ENCODE results near the gene CDADC1. TPM values are rescaled to one million over a fixed set of nuclear protein-coding genes. Genes with fewer than 3 reads are reported as not detected.

Gene CDADC1
- total and polyA plus RNA-seq, 10 of the 15 experiments (the other 5 are each of a cell fraction or from before 2014, with no cell fraction given): 2.6 to 7.3 (median 5.2) TPM

DNA sequence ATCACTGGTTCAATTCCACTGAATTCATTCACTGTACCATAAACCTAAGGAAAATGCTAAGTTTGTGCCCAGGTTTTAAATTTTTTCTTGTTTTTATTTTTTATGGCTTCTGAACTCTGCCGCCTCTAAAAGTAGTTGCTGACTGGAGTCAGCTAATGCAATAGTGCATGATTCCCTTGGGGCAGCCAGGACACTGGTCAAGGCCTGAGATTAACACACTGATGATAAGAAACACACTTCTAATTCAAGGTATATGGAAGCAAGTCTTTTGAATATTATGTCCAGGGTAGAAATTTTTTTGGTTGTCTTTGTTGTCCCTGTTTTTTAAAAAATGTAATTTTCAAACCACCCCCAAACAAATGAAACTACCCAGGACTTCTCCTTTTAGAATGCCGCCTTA lies 72.2 kb downstream of the CDADC1 start:
- no TSS peak for BruUV-seq (replicated peaks)

DNA sequence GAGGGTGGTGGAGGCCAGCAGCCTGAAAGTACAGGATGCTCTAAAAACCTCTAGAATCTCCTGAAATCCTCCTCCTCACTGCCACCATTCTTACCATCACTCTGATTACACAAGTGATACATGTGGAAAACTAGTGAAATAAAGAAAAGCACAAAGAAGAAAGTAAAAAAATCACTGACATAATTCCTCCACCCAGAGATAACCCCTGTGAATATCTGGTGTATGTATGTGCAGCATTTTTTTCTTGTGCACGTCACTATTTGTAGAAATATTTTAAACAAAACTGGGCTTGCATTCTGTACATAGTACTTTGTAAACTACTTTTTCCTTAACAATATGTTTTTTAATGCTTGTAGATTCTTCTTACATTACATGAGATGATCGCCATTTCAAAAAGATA lies 73.2 kb downstream of the CDADC1 start:
- in situ Hi-C loops (cut with MboI) (no loop called here), intact Hi-C loops (cut with micrococcal nuclease; ENCODE audit: unreplicated experiment) (no loop called here)
- POLR2A ChIA-PET: no interaction called here
- BruUV-seq (replicated peaks): no TSS peak
- H3K4me3 ChIP-seq: no peak overlapping the region
- H3K9me3 ChIP-seq (replicated peaks; ENCODE audit: control insufficient read depth, insufficient read depth, low read length): no peaks in the 10 kb centered on the region
- H3K36me3 ChIP-seq (ENCODE audit: control insufficient read depth in 2 of 2, insufficient read depth in 2 of 2, low read length in 1 of 2): no peaks in the 10 kb centered on the region
- ATAC-seq (no peak), FAIRE-seq (no peak), DNase-seq (ENCODE audit: low read depth, low spot score) (no peak)
- no peaks in the 10 kb centered on the region for H3K4me1 ChIP-seq (ENCODE audit: control insufficient read depth, insufficient read depth, low read length)
- RAD21 ChIA-PET (ENCODE audit: unreplicated experiment): no interaction called here
- SMC1A ChIA-PET (ENCODE audit: uncharacterized antibody, unreplicated experiment): no interaction called here
- no peak overlapping the region for H3K27ac ChIP-seq (ENCODE audit: control insufficient read depth, insufficient read depth)
- H2AFZ ChIP-seq (ENCODE audit: control insufficient read depth, low read depth, low read length): no peak overlapping the region
- no peaks in the 10 kb centered on the region for H4K20me1 ChIP-seq (ENCODE audit: control insufficient read depth, insufficient read depth)
- no peaks in the 10 kb centered on the region for H3K27me3 ChIP-seq (replicated peaks in 1 of 2; ENCODE audit: control insufficient read depth in 2 of 2, insufficient read depth in 2 of 2, low read length in 1 of 2)
- no peak overlapping the region for H3K4me2 ChIP-seq (ENCODE audit: control insufficient read depth, insufficient read depth)
- H3K9ac ChIP-seq (ENCODE audit: control insufficient read depth, insufficient read depth, low read length): no peak overlapping the region
- CTCF ChIA-PET: interaction anchor here (1.0 kb wide), 1 partner anchor 19 kb away, joined by 5 read pairs; no protein-coding TSS in a partner anchor
- no peaks in the 10 kb centered on the region for H3K79me2 ChIP-seq (ENCODE audit: control insufficient read depth, insufficient read depth, low read length)
- WGBS (ENCODE audit: insufficient coverage, insufficient replicate concordance, low lambda C conversion rate, missing lambda C conversion rate): 98% methylated on average over 2 of the region's 2 CpGs
- TF ChIP-seq ASH2L (IDR thresholded peaks at IDR 0.05; ENCODE audit: borderline replicate concordance, low read depth) (no peak), WRNIP1 (IDR thresholded peaks at IDR 0.05; ENCODE audit: borderline replicate concordance, low read depth, low read length) (no peak), SMARCA5 (IDR thresholded peaks at IDR 0.05) (no peak), TARDBP (IDR thresholded peaks at IDR 0.05; ENCODE audit: borderline replicate concordance) (no peak), NKRF (conservative IDR thresholded peaks at IDR 0.05) (no peak), ZNF622 (IDR thresholded peaks at IDR 0.05) (no peak), ZNF207 (IDR thresholded peaks at IDR 0.05; ENCODE audit: borderline replicate concordance) (no peak)
- TF ChIP-seq, protein P1, sequence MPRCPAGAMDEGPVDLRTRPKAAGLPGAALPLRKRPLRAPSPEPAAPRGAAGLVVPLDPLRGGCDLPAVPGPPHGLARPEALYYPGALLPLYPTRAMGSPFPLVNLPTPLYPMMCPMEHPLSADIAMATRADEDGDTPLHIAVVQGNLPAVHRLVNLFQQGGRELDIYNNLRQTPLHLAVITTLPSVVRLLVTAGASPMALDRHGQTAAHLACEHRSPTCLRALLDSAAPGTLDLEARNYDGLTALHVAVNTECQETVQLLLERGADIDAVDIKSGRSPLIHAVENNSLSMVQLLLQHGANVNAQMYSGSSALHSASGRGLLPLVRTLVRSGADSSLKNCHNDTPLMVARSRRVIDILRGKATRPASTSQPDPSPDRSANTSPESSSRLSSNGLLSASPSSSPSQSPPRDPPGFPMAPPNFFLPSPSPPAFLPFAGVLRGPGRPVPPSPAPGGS (IDR thresholded peaks at IDR 0.05; ENCODE audit: borderline replicate concordance, insufficient read depth, low read depth, low read length, poor library complexity, severe bottlenecking): no peak

More for the DNA sequence above, 72.2 kb downstream of the CDADC1 start:
- H3K27me3 ChIP-seq (replicated peaks in 1 of 2; ENCODE audit: control insufficient read depth in 2 of 2, insufficient read depth in 2 of 2, low read length in 1 of 2): no peaks in the 10 kb centered on the region
- H3K4me2 ChIP-seq (ENCODE audit: control insufficient read depth, insufficient read depth): no peak overlapping the region
- no peak overlapping the region for H2AFZ ChIP-seq (ENCODE audit: control insufficient read depth, low read depth, low read length)
- H3K79me2 ChIP-seq (ENCODE audit: control insufficient read depth, insufficient read depth, low read length): no peaks in the 10 kb centered on the region
- POLR2A ChIA-PET: interaction anchor here (0.7 kb wide), 1 partner anchor 467 kb away, joined by 3 read pairs; no protein-coding TSS in a partner anchor
- CTCF ChIA-PET: no interaction called here
- no peak overlapping the region for H3K9ac ChIP-seq (ENCODE audit: control insufficient read depth, insufficient read depth, low read length)
- H3K4me1 ChIP-seq (ENCODE audit: control insufficient read depth, insufficient read depth, low read length): no peaks in the 10 kb centered on the region
- no peak for FAIRE-seq
- H3K27ac ChIP-seq (ENCODE audit: control insufficient read depth, insufficient read depth): no peak overlapping the region
- no peaks in the 10 kb centered on the region for H4K20me1 ChIP-seq (ENCODE audit: control insufficient read depth, insufficient read depth)
- no peaks in the 10 kb centered on the region for H3K9me3 ChIP-seq (replicated peaks; ENCODE audit: control insufficient read depth, insufficient read depth, low read length)
- no peak for DNase-seq (ENCODE audit: low read depth, low spot score)
- TF ChIP-seq CHD4 (IDR thresholded peaks at IDR 0.05) (no peak), JUNB (IDR thresholded peaks at IDR 0.05) (no peak), CHD2 (IDR thresholded peaks at IDR 0.05; ENCODE audit: borderline replicate concordance, low read depth, low read length) (no peak), PBX3 (IDR thresholded peaks at IDR 0.05; ENCODE audit: insufficient replicate concordance, low read depth, low read length) (no peak)
- RAD21 ChIA-PET (ENCODE audit: unreplicated experiment): no interaction called here
- ATAC-seq: no peak
- 37% methylated on average over 2 of the region's 2 CpGs for WGBS (ENCODE audit: insufficient coverage, insufficient replicate concordance, low lambda C conversion rate, missing lambda C conversion rate)
- H3K4me3 ChIP-seq: no peak overlapping the region
- intact Hi-C loops (cut with micrococcal nuclease; ENCODE audit: unreplicated experiment): no loop called here
- no peaks in the 10 kb centered on the region for H3K36me3 ChIP-seq (ENCODE audit: control insufficient read depth in 2 of 2, insufficient read depth in 2 of 2, low read length in 1 of 2)
- in situ Hi-C loops (cut with MboI): no loop called here
- SMC1A ChIA-PET (ENCODE audit: uncharacterized antibody, unreplicated experiment): no interaction called here

Measured in GM12878 (cell line).